ENCODE measurements around the gene ZNF330.

DNA sequence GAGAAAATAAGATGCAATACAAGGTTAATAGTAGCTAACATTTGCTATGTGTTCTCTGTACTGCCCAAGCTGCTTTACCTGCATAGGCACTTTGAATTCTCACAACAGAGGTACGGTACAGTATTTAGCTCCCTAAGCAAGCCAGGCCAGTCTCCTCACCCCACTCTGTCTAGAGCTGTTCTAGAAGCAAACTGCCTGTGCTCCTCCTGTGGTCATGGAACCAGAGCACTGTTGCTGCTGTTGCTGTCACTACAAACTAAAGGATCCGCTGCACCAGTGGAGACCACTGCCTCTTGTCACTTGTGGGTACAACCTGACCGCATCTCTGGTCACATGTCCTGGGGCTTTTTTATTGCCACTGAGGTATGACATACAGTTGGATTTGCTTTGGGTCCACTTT lies 19.6 kb downstream of the ZNF330 start:
- TF ChIP-seq POLR2A (IDR thresholded peaks at IDR 0.05; ENCODE audit: low read depth, low read length): no peak
- TF ChIP-seq POLR2AphosphoS5 (IDR thresholded peaks at IDR 0.05; ENCODE audit: low read depth, low read length): no peak

All from GM12892 (cell line).